Karpas-422 (cell line): ENCODE results near the gene MGMT. TPM values are rescaled to one million over a fixed set of nuclear protein-coding genes. Genes with fewer than 3 reads are reported as not detected.

Source experiments
- DNase-seq: peaks from one replicate; pipeline ENCODE4 v3.0.0-alpha.2; 2015
- H2AFZ ChIP-seq: fragments of 200-600 bp; sonication (generic); 2 replicates; pipeline ENCODE4 v1.6.1; 2014; ENCODE audit warnings: antibody characterized with exemption, low read length, mixed read lengths
- H3K27ac ChIP-seq: fragments of 200-600 bp; sonication (generic); 2 replicates; pipeline ENCODE4 v1.5.1; 2014; ENCODE audit warnings: mild to moderate bottlenecking, low read length, moderate library complexity
- H3K27me3 ChIP-seq: fragments of 200-600 bp; sonication (generic); 2 replicates; pipeline ENCODE4 v1.6.1; 2014; ENCODE audit warnings: low read length, mixed read lengths
- H3K36me3 ChIP-seq: fragments of 200-600 bp; sonication (generic); 2 replicates; pipeline ENCODE4 v1.6.1; 2014; ENCODE audit warnings: low read length, mixed read lengths; ENCODE audit not compliant: insufficient read depth
- H3K4me1 ChIP-seq: fragments of 200-600 bp; sonication (generic); 2 replicates; pipeline ENCODE4 v1.6.1; 2014; ENCODE audit warnings: mild to moderate bottlenecking, low read length, mixed read lengths
- H3K4me2 ChIP-seq: fragments of 200-600 bp; sonication (generic); 2 replicates; pipeline ENCODE4 v1.6.1; 2014; ENCODE audit warnings: low read length, low read depth, mild to moderate bottlenecking; ENCODE audit not compliant: poor library complexity, severe bottlenecking
- H3K4me3 ChIP-seq: fragments of 200-600 bp; sonication (generic); 2 replicates; pipeline ENCODE4 v1.5.1; 2014; ENCODE audit warnings: mild to moderate bottlenecking, antibody characterized with exemption, low read length, mixed read lengths
- H3K79me2 ChIP-seq: fragments of 200-600 bp; sonication (generic); 2 replicates; pipeline ENCODE4 v1.6.1; 2014; ENCODE audit warnings: mild to moderate bottlenecking, low read length, mixed read lengths
- H3K9ac ChIP-seq: fragments of 200-600 bp; sonication (generic); 2 replicates; pipeline ENCODE4 v1.6.0; 2014; ENCODE audit warnings: low read length
- H3K9me2 ChIP-seq: fragments of 200-600 bp; sonication (generic), shearing (Covaris generic); replicated peaks from 2 replicates; pipeline ENCODE4 v1.6.0; 2014; ENCODE audit warnings: mild to moderate bottlenecking, low read length, moderate library complexity; ENCODE audit not compliant: insufficient read depth
- H3K9me3 ChIP-seq: fragments of 300-700, 200-600 bp; sonication (generic); 2 replicates; pipeline ENCODE4 v1.6.1; 2014; ENCODE audit warnings: low read length, mixed read lengths
- H4K20me1 ChIP-seq: fragments of 200-600 bp; sonication (generic); 2 replicates; pipeline ENCODE4 v1.6.1; 2014; ENCODE audit warnings: mild to moderate bottlenecking, antibody characterized with exemption, low read length, low read depth; ENCODE audit not compliant: insufficient read depth
- total RNA-seq: library from RNA; depleted of rRNA; stranded (reverse); fragments of >200 nt; shearing (Covaris generic); gene quantifications from 2 replicates; pipeline ENCODE4 v1.2.3, GENCODE V29; 2014; ENCODE audit warnings: low replicate concordance

Gene MGMT
- total RNA-seq, 1 experiment from 2014 or later = 22.5 TPM

- H3K27ac ChIP-seq = no peak overlapping the region
- peaks cover 14% of the 10 kb centered on the region; the same call in 1 of the 2 replicates for H3K9me3 ChIP-seq
- H3K4me3 ChIP-seq = no peak overlapping the region
- no peak overlapping the region for H3K4me2 ChIP-seq
- no peak overlapping the region for H2AFZ ChIP-seq
- no peaks in the 10 kb centered on the region for H3K79me2 ChIP-seq
- no peaks in the 10 kb centered on the region for H4K20me1 ChIP-seq
- no peak overlapping the region for H3K9ac ChIP-seq
- no peaks in the 10 kb centered on the region for H3K27me3 ChIP-seq
- no peaks in the 10 kb centered on the region for H3K9me2 ChIP-seq
- H3K4me1 ChIP-seq = no peaks in the 10 kb centered on the region
- H3K36me3 ChIP-seq = no peaks in the 10 kb centered on the region
- no peak for DNase-seq
These were observed 263.4 kb downstream of the MGMT start for GRCh38 chr10:129730272-129730992.

GRCh38 chr10:129730993-129731325 lies 263.9 kb downstream of the MGMT start:
- Histone ChIP-seq H3K9me2 (no peaks in the 10 kb centered on the region), H3K27ac (no peak overlapping the region), H3K36me3 (no peaks in the 10 kb centered on the region), H3K9me3 (peaks cover 11% of the 10 kb centered on the region; the same call in 1 of the 2 replicates), H2AFZ (no peak overlapping the region), H4K20me1 (no peaks in the 10 kb centered on the region), H3K79me2 (no peaks in the 10 kb centered on the region), H3K27me3 (no peaks in the 10 kb centered on the region), H3K4me1 (no peaks in the 10 kb centered on the region), H3K4me2 (no peak overlapping the region), H3K9ac (no peak overlapping the region), H3K4me3 (no peak overlapping the region)
- DNase-seq = no peak

GRCh38 chr10:129740532-129741279 lies 273.7 kb downstream of the MGMT start:
- no peak for DNase-seq
- H4K20me1 ChIP-seq = no peaks in the 10 kb centered on the region
- H3K36me3 ChIP-seq = no peaks in the 10 kb centered on the region
- no peaks in the 10 kb centered on the region for H3K79me2 ChIP-seq
- no peaks in the 10 kb centered on the region for H3K27me3 ChIP-seq
- no peak overlapping the region for H2AFZ ChIP-seq
- no peaks in the 10 kb centered on the region for H3K4me1 ChIP-seq
- peaks cover 26% of the 10 kb centered on the region; the same call in 1 of the 2 replicates for H3K9me3 ChIP-seq
- no peak overlapping the region for H3K4me3 ChIP-seq
- no peak overlapping the region for H3K9ac ChIP-seq
- H3K4me2 ChIP-seq = no peak overlapping the region
- no peak overlapping the region for H3K27ac ChIP-seq
- H3K9me2 ChIP-seq = no peaks in the 10 kb centered on the region

GRCh38 chr10:129741280-129741977 lies 274.4 kb downstream of the MGMT start:
- no peak overlapping the region for H3K27ac ChIP-seq
- H4K20me1 ChIP-seq = no peaks in the 10 kb centered on the region
- no peaks in the 10 kb centered on the region for H3K9me2 ChIP-seq
- H3K9me3 ChIP-seq = peaks cover 26% of the 10 kb centered on the region; the same call in 1 of the 2 replicates
- no peak overlapping the region for H3K4me2 ChIP-seq
- no peak overlapping the region for H2AFZ ChIP-seq
- no peaks in the 10 kb centered on the region for H3K27me3 ChIP-seq
- no peak for DNase-seq
- no peaks in the 10 kb centered on the region for H3K36me3 ChIP-seq
- H3K4me1 ChIP-seq = no peaks in the 10 kb centered on the region
- no peak overlapping the region for H3K4me3 ChIP-seq
- no peaks in the 10 kb centered on the region for H3K79me2 ChIP-seq
- no peak overlapping the region for H3K9ac ChIP-seq

GRCh38 chr10:129741978-129742741 lies 275.1 kb downstream of the MGMT start:
- Histone ChIP-seq H2AFZ (no peak overlapping the region), H3K36me3 (no peaks in the 10 kb centered on the region), H3K4me1 (no peaks in the 10 kb centered on the region), H4K20me1 (no peaks in the 10 kb centered on the region), H3K9me3 (peaks cover 26% of the 10 kb centered on the region; the same call in 1 of the 2 replicates), H3K27me3 (no peaks in the 10 kb centered on the region), H3K27ac (no peak overlapping the region), H3K9me2 (no peaks in the 10 kb centered on the region), H3K4me3 (no peak overlapping the region), H3K9ac (no peak overlapping the region), H3K4me2 (no peak overlapping the region), H3K79me2 (no peaks in the 10 kb centered on the region)
- DNase-seq = no peak

- H4K20me1 ChIP-seq = no peaks in the 10 kb centered on the region
- H3K79me2 ChIP-seq = no peaks in the 10 kb centered on the region
- H3K9ac ChIP-seq = no peak overlapping the region
- no peak overlapping the region for H3K4me2 ChIP-seq
- no peak overlapping the region for H2AFZ ChIP-seq
- no peaks in the 10 kb centered on the region for H3K9me2 ChIP-seq
- no peaks in the 10 kb centered on the region for H3K4me1 ChIP-seq
- H3K4me3 ChIP-seq = no peak overlapping the region
- H3K27ac ChIP-seq = no peak overlapping the region
- no peaks in the 10 kb centered on the region for H3K27me3 ChIP-seq
- no peaks in the 10 kb centered on the region for H3K36me3 ChIP-seq
- H3K9me3 ChIP-seq = peaks cover 26% of the 10 kb centered on the region; the same call in 1 of the 2 replicates
- DNase-seq = no peak
These were observed 275.9 kb downstream of the MGMT start for GRCh38 chr10:129742742-129743550.

- H3K27ac ChIP-seq = no peak overlapping the region
These were observed 276.7 kb downstream of the MGMT start for GRCh38 chr10:129743738-129744133.

More at GRCh38 chr10:129743738-129744133, 276.7 kb downstream of the MGMT start:
- Histone ChIP-seq H3K4me3 (no peak overlapping the region), H3K79me2 (no peaks in the 10 kb centered on the region), H4K20me1 (no peaks in the 10 kb centered on the region), H3K9ac (no peak overlapping the region), H3K9me3 (peaks cover 26% of the 10 kb centered on the region; the same call in 1 of the 2 replicates), H3K4me2 (no peak overlapping the region), H3K9me2 (no peaks in the 10 kb centered on the region), H2AFZ (no peak overlapping the region), H3K36me3 (no peaks in the 10 kb centered on the region), H3K4me1 (no peaks in the 10 kb centered on the region), H3K27me3 (no peaks in the 10 kb centered on the region)
- DNase-seq = no peak
